ENCODE results near the gene STX10.

STX10 gene

DNA sequence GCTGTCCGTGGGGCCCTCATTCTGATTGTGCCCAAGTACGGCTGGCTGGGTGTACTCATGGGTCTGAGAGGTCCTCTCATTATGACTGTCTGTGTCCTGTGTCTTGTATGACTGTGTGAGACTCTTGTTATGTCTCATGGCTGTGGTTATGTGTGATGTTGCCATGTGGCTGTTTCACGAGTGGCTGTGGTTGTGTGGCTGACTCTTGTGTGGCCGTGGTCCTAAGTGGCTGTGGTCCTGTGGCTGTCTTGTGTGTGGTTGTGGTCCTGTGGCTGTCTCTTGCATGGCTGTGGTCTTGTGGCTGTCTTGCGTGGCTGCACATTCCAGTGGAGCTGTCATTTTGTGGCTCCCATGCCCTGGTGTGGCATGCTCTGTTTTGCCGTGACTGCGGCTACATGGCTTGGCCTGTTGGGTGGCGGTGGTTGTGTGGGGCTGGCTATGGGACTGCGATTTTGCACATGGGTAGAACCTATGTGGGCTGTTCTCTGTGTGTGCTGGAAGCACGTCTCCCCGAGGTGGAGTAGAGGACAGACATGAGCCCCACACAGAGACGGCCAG, 50.1 kb downstream of the STX10 start:
- DNase-seq (ENCODE audit: low read depth): no peak

DNA sequence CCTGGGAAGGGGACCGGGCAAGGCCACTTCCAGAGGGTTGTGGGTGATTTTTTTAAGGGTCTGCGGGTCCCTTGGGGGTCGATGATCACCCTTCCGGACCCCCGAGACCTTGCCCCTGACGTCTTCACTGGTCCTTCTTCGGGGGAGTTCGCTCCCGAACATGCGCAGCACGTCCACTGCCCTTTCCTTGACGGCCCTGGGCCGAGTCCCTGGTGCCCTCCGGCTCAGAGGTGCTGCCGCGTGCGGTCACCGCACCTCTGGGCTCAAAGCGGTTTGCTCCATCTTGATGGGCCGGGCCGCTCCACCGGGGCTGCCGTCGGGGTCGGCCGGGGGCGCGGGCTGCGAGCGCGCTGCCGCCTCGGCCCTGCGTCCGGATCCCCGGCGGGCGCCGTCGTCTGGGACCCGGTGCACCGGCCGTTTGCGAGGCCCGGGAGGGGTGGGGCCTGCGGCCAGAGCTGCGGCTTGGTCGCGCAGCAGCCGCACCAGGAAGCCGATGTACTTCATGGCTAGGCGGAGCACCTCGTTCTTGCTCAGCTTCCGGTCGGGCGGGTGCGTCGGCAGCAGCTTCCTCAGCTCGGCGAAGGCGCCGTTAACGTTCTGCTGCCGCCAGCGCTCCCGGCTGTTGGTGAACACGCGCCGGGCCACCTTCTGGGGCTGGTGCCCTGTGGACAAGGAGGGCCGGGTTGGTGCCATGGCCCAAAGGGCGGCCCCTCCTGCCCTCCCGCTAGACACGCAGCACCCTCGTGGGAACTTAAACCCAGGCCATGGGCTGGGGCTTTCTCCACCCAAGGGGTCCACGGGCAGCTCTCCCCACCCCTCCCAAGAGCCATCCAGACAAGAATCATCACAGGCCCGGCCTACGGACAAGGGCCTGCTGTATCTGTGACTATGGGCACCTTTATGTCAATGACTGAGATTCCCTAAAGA, 50.8 kb downstream of the STX10 start:
- peak; percentile 48 for DNase-seq (ENCODE audit: low read depth)

- DNase-seq (ENCODE audit: low read depth): no peak
These were observed 51.7 kb downstream of the STX10 start for GRCh38 chr19:13098277-13099072.

GRCh38 chr19:13097463-13098258, 52.5 kb downstream of the STX10 start:
- DNase-seq (ENCODE audit: low read depth): no peak

GRCh38 chr19:13097033-13097462, 53.1 kb downstream of the STX10 start:
- no peak for DNase-seq (ENCODE audit: low read depth)

GRCh38 chr19:13095934-13096927, 53.9 kb downstream of the STX10 start:
- no peak for DNase-seq (ENCODE audit: low read depth)

GRCh38 chr19:13095393-13095784, 54.8 kb downstream of the STX10 start:
- DNase-seq (ENCODE audit: low read depth): no peak

- no peak for DNase-seq (ENCODE audit: low read depth)
These were observed 55.3 kb downstream of the STX10 start for GRCh38 chr19:13094771-13095392.

GRCh38 chr19:13094106-13094504, 56.1 kb downstream of the STX10 start:
- DNase-seq (ENCODE audit: low read depth): no peak

Measured in stimulated activated CD8-positive, alpha-beta memory T cell treated with anti-CD3 and anti-CD28 coated beads, Interleukin-15, amount 100 ng/mL, for 1 hour (primary cell).